Mesendoderm (in vitro differentiated cells): ENCODE results near the gene IQCB1. TPM values are rescaled to one million over a fixed set of nuclear protein-coding genes. Genes with fewer than 3 reads are reported as not detected.

ENCODE experiments used
- DNase-seq: peaks from one replicate; pipeline ENCODE4 v3.0.0; 2013
- H2AK5ac ChIP-seq: 2 replicates; pipeline ENCODE4 v1.6.1; 2013; ENCODE audit warnings: low read length, inconsistent platforms
- H2BK120ac ChIP-seq: 2 replicates; pipeline ENCODE4 v1.6.1; 2013; ENCODE audit warnings: low read depth, mild to moderate bottlenecking, low read length, moderate library complexity, mixed read lengths
- H2BK15ac ChIP-seq: replicated peaks from 2 replicates; pipeline ENCODE4 v1.6.1; 2013; ENCODE audit warnings: low read depth, mild to moderate bottlenecking, moderate library complexity
- H2BK5ac ChIP-seq: 2 replicates; pipeline ENCODE4 v1.6.1; 2013; ENCODE audit warnings: low read length, inconsistent platforms
- H3K18ac ChIP-seq: 2 replicates; pipeline ENCODE4 v1.6.1; 2013; ENCODE audit warnings: mild to moderate bottlenecking, low read length, mixed read lengths
- H3K23ac ChIP-seq: one replicate; pipeline ENCODE4 v1.6.1; 2013; ENCODE audit warnings: low read length
- H3K27ac ChIP-seq: 2 replicates; pipeline ENCODE4 v1.5.1; 2013; ENCODE audit warnings: low read depth, mild to moderate bottlenecking, inconsistent platforms, low read length, moderate library complexity
- H3K27me3 ChIP-seq: 2 replicates; pipeline ENCODE4 v1.6.1; 2013; ENCODE audit warnings: low read length, control low read depth, mild to moderate bottlenecking, inconsistent platforms; ENCODE audit not compliant: insufficient read depth, poor library complexity
- H3K36me3 ChIP-seq: 2 replicates; pipeline ENCODE4 v1.6.1; 2013; ENCODE audit warnings: low read length, inconsistent platforms; ENCODE audit not compliant: control insufficient read depth, insufficient read depth
- H3K4ac ChIP-seq: one replicate; pipeline ENCODE4 v1.6.1; 2013; ENCODE audit warnings: low read depth, mild to moderate bottlenecking, low read length, moderate library complexity
- H3K4me1 ChIP-seq: 2 replicates; pipeline ENCODE4 v1.6.1; 2013; ENCODE audit warnings: low read depth, low read length, inconsistent platforms; ENCODE audit not compliant: control insufficient read depth
- H3K4me2 ChIP-seq: 2 replicates; pipeline ENCODE4 v1.6.1; 2013; ENCODE audit warnings: low read length
- H3K4me3 ChIP-seq: 2 replicates; pipeline ENCODE4 v1.5.1; 2013; ENCODE audit warnings: mild to moderate bottlenecking, low read length
- H3K56ac ChIP-seq: one replicate; pipeline ENCODE4 v1.6.1; 2013; ENCODE audit warnings: low read length
- H3K79me1 ChIP-seq: 2 replicates; pipeline ENCODE4 v1.6.1; 2013; ENCODE audit warnings: low read length, inconsistent platforms
- H3K79me2 ChIP-seq: 2 replicates; pipeline ENCODE4 v1.6.1; 2013; ENCODE audit warnings: mild to moderate bottlenecking, low read length; ENCODE audit not compliant: control insufficient read depth, insufficient read depth
- H3K9ac ChIP-seq: 2 replicates; pipeline ENCODE4 v1.6.1; 2013; ENCODE audit warnings: low read length, inconsistent platforms
- H4K5ac ChIP-seq: one replicate; pipeline ENCODE4 v1.6.1; 2013; ENCODE audit warnings: low read length
- H4K8ac ChIP-seq: one replicate; pipeline ENCODE4 v1.6.1; 2013; ENCODE audit warnings: low read depth, mild to moderate bottlenecking, control low read depth, low read length, moderate library complexity
- WGBS: extraction: QIAGEN DNeasy Blood & Tissue Kit; methylation state at CpG from one replicate; pipeline ENCODE4 v1.1.7; 2013; ENCODE audit warnings: low lambda C conversion rate, missing lambda C conversion rate; ENCODE audit not compliant: insufficient coverage; ENCODE audit errors: extremely low coverage; 5-methylcytosine and 5-hydroxymethylcytosine counted together
- polyA plus RNA-seq, 2 experiments: library from polyadenylated mRNA; stranded (reverse); fragments of 200-250 nt; gene quantifications; one replicate each; pipeline ENCODE4 v1.2.3, GENCODE V29; 2013

Gene IQCB1
- polyA plus RNA-seq (2013, experiment 1 of 2) = 16.1 TPM
- polyA plus RNA-seq (2013, experiment 2 of 2) = 16.2 TPM

GRCh38 chr3:121834671-121835464 lies at the start of gene IQCB1, which contains the start of gene EAF2:
Gene IQCB1, minus strand, starts transcription at chr3:121835060. Its CDS starts 6,100 bp downstream, at chr3:121828960.
Gene EAF2, plus strand, starts transcription at chr3:121835209. Its CDS starts 77 bp downstream, at chr3:121835286.
- H2BK5ac ChIP-seq = no peak within 1 kb of the TSS
- H4K8ac ChIP-seq = no peak within 1 kb of the TSS
- peaks cover 2% of the 10 kb centered on the region for H3K4me1 ChIP-seq
- WGBS = no CpG with 5 or more reads among the region's 54 CpGs
- peaks cover 2% of the 10 kb centered on the region for H3K27me3 ChIP-seq
- H3K23ac ChIP-seq = no peak within 1 kb of the TSS
- no peak within 1 kb of the TSS for H2AK5ac ChIP-seq
- no peak within 1 kb of the TSS for H4K5ac ChIP-seq
- H3K9ac ChIP-seq = peak within 1 kb of the TSS; percentile 81
- peaks cover 4% of the 10 kb centered on the region for H3K79me2 ChIP-seq
- H3K79me1 ChIP-seq = peaks cover 4% of the 10 kb centered on the region
- peak within 1 kb of the TSS; percentile 87 for H3K56ac ChIP-seq
- H2BK15ac ChIP-seq = no peak within 1 kb of the TSS
- no peak within 1 kb of the TSS for H3K27ac ChIP-seq
- H3K4me2 ChIP-seq = peak within 1 kb of the TSS; percentile 85
- peak; percentile 98 for DNase-seq
- H2BK120ac ChIP-seq = no peak within 1 kb of the TSS
- peak within 1 kb of the TSS; percentile 71 for H3K4ac ChIP-seq
- peak within 1 kb of the TSS; percentile 82 for H3K18ac ChIP-seq
- H3K36me3 ChIP-seq = no peaks in the 10 kb centered on the region
- peak within 1 kb of the TSS; percentile 59 for H3K4me3 ChIP-seq

- H3K4ac ChIP-seq = no peak overlapping the region
- no peak overlapping the region for H3K23ac ChIP-seq
- H3K79me2 ChIP-seq = no peaks in the 10 kb centered on the region
- H2BK15ac ChIP-seq = no peak overlapping the region
- H3K4me2 ChIP-seq = no peak overlapping the region
- H4K8ac ChIP-seq = no peak overlapping the region
- no peak overlapping the region for H3K56ac ChIP-seq
- H3K27ac ChIP-seq = no peak overlapping the region
- H3K4me1 ChIP-seq = no peaks in the 10 kb centered on the region
- H3K79me1 ChIP-seq = no peaks in the 10 kb centered on the region
- H3K18ac ChIP-seq = no peak overlapping the region
- peak; percentile 64 for DNase-seq
- no peak overlapping the region for H2BK5ac ChIP-seq
- H3K27me3 ChIP-seq = no peaks in the 10 kb centered on the region
- H2AK5ac ChIP-seq = no peak overlapping the region
- H2BK120ac ChIP-seq = no peak overlapping the region
- no peak overlapping the region for H4K5ac ChIP-seq
- H3K36me3 ChIP-seq = no peaks in the 10 kb centered on the region
- H3K4me3 ChIP-seq = no peak overlapping the region
- no peak overlapping the region for H3K9ac ChIP-seq
- no CpG with 5 or more reads among the region's 1 CpG for WGBS
Measured at GRCh38 chr3:121883507-121883906, 48.6 kb upstream of the IQCB1 start.

- H3K36me3 ChIP-seq = no peaks in the 10 kb centered on the region
- no peak overlapping the region for H2BK120ac ChIP-seq
- H3K27me3 ChIP-seq = no peaks in the 10 kb centered on the region
- H3K56ac ChIP-seq = no peak overlapping the region
- no peak overlapping the region for H2BK15ac ChIP-seq
- no peak overlapping the region for H3K18ac ChIP-seq
- no peak overlapping the region for H4K8ac ChIP-seq
- H3K4me2 ChIP-seq = no peak overlapping the region
- H3K4ac ChIP-seq = no peak overlapping the region
- no peak overlapping the region for H3K23ac ChIP-seq
- no CpG with 5 or more reads among the region's 1 CpG for whole genome bisulfite sequencing
- no peak overlapping the region for H2AK5ac ChIP-seq
- H4K5ac ChIP-seq = no peak overlapping the region
- H3K4me3 ChIP-seq = no peak overlapping the region
- no peak for DNase-seq
- no peak overlapping the region for H3K9ac ChIP-seq
- H3K79me1 ChIP-seq = no peaks in the 10 kb centered on the region
- H3K27ac ChIP-seq = no peak overlapping the region
- no peaks in the 10 kb centered on the region for H3K79me2 ChIP-seq
- no peak overlapping the region for H2BK5ac ChIP-seq
- H3K4me1 ChIP-seq = no peaks in the 10 kb centered on the region
Measured at GRCh38 chr3:121878411-121878810, 43.6 kb upstream of the IQCB1 start.

- Histone ChIP-seq H3K4me3 (no peak overlapping the region), H4K8ac (no peak overlapping the region), H3K27ac (no peak overlapping the region), H3K4ac (no peak overlapping the region), H3K4me1 (no peaks in the 10 kb centered on the region), H2BK5ac (no peak overlapping the region), H3K36me3 (no peaks in the 10 kb centered on the region), H3K56ac (no peak overlapping the region), H3K4me2 (no peak overlapping the region), H3K18ac (no peak overlapping the region), H3K79me2 (no peaks in the 10 kb centered on the region), H3K23ac (no peak overlapping the region), H2BK120ac (no peak overlapping the region), H4K5ac (no peak overlapping the region), H3K79me1 (no peaks in the 10 kb centered on the region), H2AK5ac (no peak overlapping the region), H2BK15ac (no peak overlapping the region), H3K27me3 (no peaks in the 10 kb centered on the region), H3K9ac (no peak overlapping the region)
- WGBS = no CpG with 5 or more reads among the region's 1 CpG
- DNase-seq = no peak
Measured at GRCh38 chr3:121871430-121871829, 36.6 kb upstream of the IQCB1 start.

- no peak overlapping the region for H4K5ac ChIP-seq
- H4K8ac ChIP-seq = no peak overlapping the region
- no peak overlapping the region for H3K4me3 ChIP-seq
- H2BK5ac ChIP-seq = no peak overlapping the region
- H3K4ac ChIP-seq = no peak overlapping the region
- H3K56ac ChIP-seq = no peak overlapping the region
- no peak overlapping the region for H3K9ac ChIP-seq
- H2BK15ac ChIP-seq = no peak overlapping the region
- H2AK5ac ChIP-seq = no peak overlapping the region
- H3K18ac ChIP-seq = no peak overlapping the region
- no peaks in the 10 kb centered on the region for H3K36me3 ChIP-seq
- no peaks in the 10 kb centered on the region for H3K27me3 ChIP-seq
- H3K79me1 ChIP-seq = no peaks in the 10 kb centered on the region
- no peaks in the 10 kb centered on the region for H3K79me2 ChIP-seq
- no peak overlapping the region for H3K23ac ChIP-seq
- no peak overlapping the region for H3K4me2 ChIP-seq
- no peak for DNase-seq
- no peak overlapping the region for H3K27ac ChIP-seq
- no peak overlapping the region for H2BK120ac ChIP-seq
- no peaks in the 10 kb centered on the region for H3K4me1 ChIP-seq
Measured at GRCh38 chr3:121870717-121871116, 35.9 kb upstream of the IQCB1 start.

- no peak for DNase-seq
- no peak overlapping the region for H3K56ac ChIP-seq
- H4K5ac ChIP-seq = no peak overlapping the region
- no peak overlapping the region for H3K4me2 ChIP-seq
- H2BK15ac ChIP-seq = no peak overlapping the region
- no peaks in the 10 kb centered on the region for H3K79me2 ChIP-seq
- no peak overlapping the region for H3K9ac ChIP-seq
- H3K4me1 ChIP-seq = no peaks in the 10 kb centered on the region
- no CpG with 5 or more reads among the region's 2 CpGs for WGBS
- H3K27ac ChIP-seq = no peak overlapping the region
- H3K18ac ChIP-seq = no peak overlapping the region
- no peak overlapping the region for H3K23ac ChIP-seq
- no peak overlapping the region for H3K4ac ChIP-seq
- H2BK5ac ChIP-seq = no peak overlapping the region
- H2AK5ac ChIP-seq = no peak overlapping the region
- no peak overlapping the region for H3K4me3 ChIP-seq
- no peak overlapping the region for H2BK120ac ChIP-seq
- H4K8ac ChIP-seq = no peak overlapping the region
- no peaks in the 10 kb centered on the region for H3K79me1 ChIP-seq
- no peaks in the 10 kb centered on the region for H3K36me3 ChIP-seq
- no peaks in the 10 kb centered on the region for H3K27me3 ChIP-seq
Measured at GRCh38 chr3:121869736-121870135, 34.9 kb upstream of the IQCB1 start.
